ENCODE results near the gene JAM3.

Gene JAM3

GRCh38 chr11:134145715-134146114 is 76.8 kb downstream of the JAM3 start:
- no peak for DNase-seq (ENCODE audit: low spot score)

DNA sequence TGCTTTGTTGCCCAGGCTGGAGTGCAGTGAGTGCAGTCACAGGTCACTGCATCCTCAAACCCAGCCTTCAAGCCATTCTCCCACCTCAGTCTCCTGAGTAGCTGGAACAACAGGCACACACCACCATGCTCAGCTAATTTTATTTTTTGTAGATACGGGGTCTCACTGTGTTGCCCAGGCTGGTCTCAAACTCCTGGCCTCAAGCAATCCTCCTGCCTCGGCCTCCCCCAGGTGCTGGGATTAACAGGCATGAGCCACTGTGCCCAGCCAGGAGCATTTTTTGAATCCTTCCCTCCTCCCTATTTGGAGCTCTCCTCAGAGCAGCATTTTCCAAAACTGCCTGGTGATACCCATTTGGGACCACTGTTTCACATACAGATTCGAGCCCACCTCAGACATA is 77.7 kb downstream of the JAM3 start:
- DNase-seq (ENCODE audit: low spot score): no peak

DNA sequence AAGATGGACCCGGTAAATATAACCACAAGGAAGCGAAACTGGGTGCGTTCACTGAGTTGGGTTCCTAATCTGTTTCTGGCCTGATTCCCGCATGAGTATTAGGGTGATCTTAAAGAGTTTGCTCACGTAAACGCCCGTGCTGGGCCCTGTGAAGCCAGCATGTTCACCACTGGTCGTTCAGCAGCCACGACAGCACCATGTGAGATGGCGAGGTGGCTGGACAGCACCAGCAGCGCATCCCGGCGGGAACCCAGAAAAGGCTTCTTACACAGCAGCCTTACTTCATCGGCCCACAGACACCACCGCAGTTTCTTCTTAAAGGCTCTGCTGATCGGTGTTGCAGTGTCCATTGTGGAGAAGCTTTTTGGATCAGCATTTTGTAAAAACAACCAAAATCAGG is 80.5 kb downstream of the JAM3 start:
- DNase-seq (ENCODE audit: low spot score): no peak

GRCh38 chr11:134150195-134150903 is 81.5 kb downstream of the JAM3 start:
- DNase-seq (ENCODE audit: low spot score): no peak

- DNase-seq (ENCODE audit: low spot score): no peak
Measured at GRCh38 chr11:134151083-134151747, 82.3 kb downstream of the JAM3 start.

DNA sequence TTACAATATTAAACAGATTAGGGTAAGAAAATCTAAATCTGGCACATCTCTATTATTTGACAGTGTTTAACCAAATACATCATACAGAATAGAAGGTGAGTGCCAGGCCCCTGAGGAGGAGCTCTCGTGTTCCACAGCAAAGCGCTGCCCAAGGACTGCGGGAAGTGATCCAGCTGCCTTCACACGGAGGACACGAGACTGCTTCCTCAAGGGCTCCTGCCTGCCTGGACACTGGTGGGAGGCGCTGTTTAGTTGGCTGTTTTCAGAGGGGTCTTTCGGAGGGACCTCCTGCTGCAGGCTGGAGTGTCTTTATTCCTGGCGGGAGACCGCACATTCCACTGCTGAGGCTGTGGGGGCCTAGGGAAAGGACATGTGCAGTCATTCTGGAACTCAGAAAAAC is 83.8 kb downstream of the JAM3 start:
- DNase-seq (ENCODE audit: low spot score): no peak

- DNase-seq (ENCODE audit: low spot score): no peak
Measured at GRCh38 chr11:134153147-134153905, 84.5 kb downstream of the JAM3 start.

GRCh38 chr11:134154441-134154840 is 85.6 kb downstream of the JAM3 start:
- DNase-seq (ENCODE audit: low spot score): no peak

DNA sequence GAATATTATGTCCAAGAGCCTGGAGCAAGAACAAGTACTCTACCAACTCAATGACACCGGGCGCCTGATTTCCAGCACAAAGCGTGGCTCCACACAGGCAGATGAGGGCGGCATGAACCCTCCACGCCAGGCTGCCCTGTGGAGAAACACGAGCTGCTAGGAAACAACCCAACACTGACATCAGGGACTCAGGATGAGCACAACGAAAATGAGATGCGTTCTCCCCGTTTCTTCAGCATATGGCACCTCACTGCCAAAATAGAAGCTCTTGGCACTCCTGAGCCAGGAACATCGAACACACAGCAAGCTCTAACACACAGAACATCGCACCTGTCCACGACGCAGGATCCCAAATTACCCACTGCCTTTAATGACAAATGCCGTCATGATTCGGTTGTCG is 86.6 kb downstream of the JAM3 start:
- no peak for DNase-seq (ENCODE audit: low spot score)

- no peak for DNase-seq (ENCODE audit: low spot score)
Measured at GRCh38 chr11:134155946-134156865, 87.3 kb downstream of the JAM3 start.

DNA sequence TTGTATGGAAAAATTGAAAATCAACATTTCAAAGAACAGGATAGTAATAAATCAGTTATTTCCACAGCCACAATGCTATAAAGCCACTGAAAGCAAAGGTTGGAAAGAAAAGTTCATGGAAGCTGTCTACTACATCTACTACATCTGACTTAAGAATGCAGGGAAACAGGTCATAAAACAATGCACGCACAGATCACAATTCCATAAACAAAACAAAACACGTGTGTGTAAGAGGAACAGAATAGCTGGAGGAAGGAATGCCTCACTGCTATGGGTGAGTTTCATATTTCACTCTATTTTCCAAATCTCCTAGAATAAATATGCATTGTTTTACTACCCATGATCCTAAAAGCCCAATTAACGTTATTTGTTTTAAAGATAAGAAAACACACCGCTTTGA is 88.6 kb downstream of the JAM3 start:
- no peak for DNase-seq (ENCODE audit: low spot score)

GRCh38 chr11:134158023-134158422 is 89.2 kb downstream of the JAM3 start:
- no peak for DNase-seq (ENCODE audit: low spot score)

DNA sequence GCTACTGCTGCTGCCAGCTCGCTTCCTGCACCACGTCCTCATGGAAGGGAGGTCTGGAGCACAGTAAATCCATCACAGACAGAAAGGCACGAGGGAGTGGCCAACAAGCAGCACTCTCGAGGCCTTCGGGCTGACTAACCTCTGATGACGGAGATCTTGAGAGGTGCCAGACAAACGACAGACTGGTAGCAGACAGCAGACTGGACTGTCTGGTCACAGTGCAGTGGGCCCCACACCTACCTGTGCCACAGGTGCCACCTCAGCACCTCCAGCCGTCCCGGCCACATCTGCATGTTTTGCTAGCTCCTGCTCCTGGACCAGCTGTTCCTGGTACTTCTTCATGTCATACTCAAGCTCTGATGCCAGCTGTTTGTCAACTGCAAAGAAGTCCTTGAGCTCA is 90.8 kb downstream of the JAM3 start:
- no peak for DNase-seq (ENCODE audit: low spot score)

DNA sequence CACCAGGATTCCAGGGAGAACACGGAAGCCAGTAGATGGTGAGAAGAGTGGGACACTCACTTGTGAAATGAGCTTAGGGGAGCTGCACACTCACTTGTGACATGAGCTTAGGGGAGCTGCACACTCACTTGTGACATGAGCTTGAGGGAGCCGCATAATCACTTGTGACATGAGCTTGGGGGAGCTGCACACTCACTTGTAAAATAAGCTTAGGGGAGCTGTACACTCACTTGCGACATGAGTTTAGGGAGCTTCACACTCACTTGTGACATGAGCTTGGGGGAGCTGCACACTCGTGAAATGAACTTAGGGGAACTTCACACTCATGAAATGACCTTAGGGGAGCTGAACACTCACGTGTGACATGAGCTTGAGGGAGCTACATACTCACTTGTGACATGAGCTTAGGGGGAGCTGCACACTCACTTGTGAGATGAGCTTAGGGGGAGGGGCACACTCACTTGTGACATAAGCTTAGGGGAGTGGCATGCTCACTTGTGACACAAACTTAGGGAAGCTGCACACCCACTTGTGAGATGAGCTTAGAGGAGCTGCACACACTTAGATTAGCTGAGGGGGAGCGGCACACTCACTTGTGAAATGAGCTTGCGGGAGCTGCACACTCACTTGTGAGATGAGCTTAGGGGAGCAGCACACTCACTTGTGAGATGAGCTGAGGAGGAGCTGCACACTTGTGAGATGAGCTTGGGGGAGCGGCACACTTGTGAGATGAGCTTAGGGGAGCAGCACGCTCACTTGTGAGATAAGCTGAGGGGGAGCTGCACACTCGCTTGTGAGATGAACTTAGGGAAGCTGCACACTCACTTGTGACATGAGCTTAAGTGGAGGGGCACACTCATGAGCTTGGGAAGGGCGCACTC is 95.9 kb downstream of the JAM3 start:
- no peak for DNase-seq (ENCODE audit: low spot score)

DNA sequence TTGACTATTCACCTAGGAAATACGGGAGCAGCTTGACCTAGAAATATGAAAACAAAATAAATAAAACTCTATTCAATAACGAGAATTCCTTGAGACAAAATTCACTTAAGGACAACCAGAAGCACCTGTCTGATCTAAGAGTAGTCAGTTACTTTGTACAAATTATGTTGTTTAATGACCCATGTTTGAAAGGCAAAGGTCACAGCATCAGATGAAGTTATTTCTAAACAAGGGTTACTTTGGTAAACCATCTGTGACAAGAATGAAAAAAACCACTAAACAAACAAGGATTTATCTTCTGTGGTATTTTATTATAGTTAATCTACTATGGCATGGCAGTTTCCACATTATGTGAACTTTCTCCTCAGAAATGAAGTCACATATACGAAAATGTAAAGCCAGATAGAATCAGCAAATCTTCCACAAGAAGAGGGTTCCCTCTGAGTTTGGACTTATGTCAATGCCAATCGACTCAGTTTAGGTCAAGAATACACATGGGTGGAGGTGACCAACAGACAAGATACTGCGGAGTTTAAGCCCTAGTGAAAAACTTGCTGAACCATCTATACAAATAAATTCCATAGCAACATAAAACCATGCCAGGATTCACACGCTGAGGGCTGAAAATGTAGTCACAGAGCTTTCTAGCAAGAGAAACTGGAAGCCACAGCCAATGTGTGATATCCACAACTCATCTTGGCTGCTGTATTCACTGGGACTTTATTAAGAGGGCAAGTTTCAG is 101.5 kb downstream of the JAM3 start:
- no peak for DNase-seq (ENCODE audit: low spot score)

DNA sequence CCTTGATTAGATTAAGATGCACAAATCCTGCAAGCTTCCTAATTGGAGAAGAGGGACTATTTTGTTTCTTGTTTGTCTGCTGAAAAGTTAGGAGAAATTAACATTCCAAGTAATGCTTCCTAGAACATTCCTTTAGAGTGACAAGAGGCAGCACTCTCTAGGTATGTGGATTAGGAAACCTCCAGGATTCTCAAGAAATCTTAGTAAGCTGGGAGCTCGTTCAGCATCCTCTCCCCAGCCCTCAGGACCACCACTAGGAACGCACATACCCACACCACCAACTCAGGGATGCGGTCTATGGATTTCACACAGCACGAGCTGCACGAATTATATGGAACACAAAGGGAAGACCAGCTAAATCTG is 102.0 kb downstream of the JAM3 start:
- DNase-seq (ENCODE audit: low spot score): peak; percentile 57

- no peak for DNase-seq (ENCODE audit: low spot score)
Measured at GRCh38 chr11:134171951-134172350, 103.1 kb downstream of the JAM3 start.

GRCh38 chr11:134173296-134173695 is 104.4 kb downstream of the JAM3 start:
- no peak for DNase-seq (ENCODE audit: low spot score)

- peak; percentile 50 for DNase-seq (ENCODE audit: low spot score)
Measured at GRCh38 chr11:134176284-134176683, 107.4 kb downstream of the JAM3 start.

DNA sequence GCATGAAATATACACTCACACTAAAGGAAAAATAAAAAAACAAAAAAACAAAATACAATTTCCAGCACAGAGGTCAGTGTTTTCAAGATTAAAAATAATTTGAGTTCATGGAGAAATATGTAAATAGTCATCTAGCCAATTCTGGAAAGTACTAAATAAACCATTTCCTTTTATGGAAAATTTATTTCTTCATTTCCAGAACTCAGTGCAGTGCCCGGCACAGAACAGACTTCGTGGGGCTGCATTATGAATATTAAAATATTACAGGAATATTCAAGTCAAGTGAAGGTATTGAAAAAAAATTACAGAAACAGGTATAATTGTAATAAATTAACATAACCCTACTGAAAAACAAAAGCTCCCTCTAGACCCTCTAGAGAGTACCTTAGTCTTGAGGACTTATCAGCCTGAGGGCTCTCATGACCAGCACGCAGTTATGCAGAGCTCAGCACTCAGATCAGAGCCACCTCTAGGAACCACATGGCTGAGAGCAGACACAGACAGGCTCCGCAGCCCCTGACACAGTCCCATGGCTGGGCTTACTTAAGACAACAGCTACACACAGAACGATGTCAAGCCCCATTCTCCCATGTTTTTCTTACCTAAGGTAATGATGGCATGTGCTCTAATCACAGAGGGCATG is 109.3 kb downstream of the JAM3 start:
- no peak for DNase-seq (ENCODE audit: low spot score)
